Measurements from ENCODE around the gene CARD10.

The CARD10 gene

GRCh38 chr22:37492428-37493344 lies 26.5 kb downstream of the CARD10 start:
- peak; percentile 84 for DNase-seq (ENCODE audit: low spot score)
- in situ Hi-C loops (cut with MboI; ENCODE audit: low pct_unique_long_range_greater_than_20kb, low sequenced_read_pairs, unreplicated experiment) = no loop called here
- peak; percentile 60 for TF ChIP-seq CTCF (IDR thresholded peaks at IDR 0.05; ENCODE audit: extremely low read depth, insufficient read depth, missing control alignments)

GRCh38 chr22:37491559-37492427 lies 27.4 kb downstream of the CARD10 start:
- no peak for TF ChIP-seq CTCF (IDR thresholded peaks at IDR 0.05; ENCODE audit: extremely low read depth, insufficient read depth, missing control alignments)
- DNase-seq (ENCODE audit: low spot score) = no peak
- in situ Hi-C loops (cut with MboI; ENCODE audit: low pct_unique_long_range_greater_than_20kb, low sequenced_read_pairs, unreplicated experiment) = no loop called here

- TF ChIP-seq CTCF (IDR thresholded peaks at IDR 0.05; ENCODE audit: extremely low read depth, insufficient read depth, missing control alignments) = no peak
- DNase-seq (ENCODE audit: low spot score) = no peak
- in situ Hi-C loops (cut with MboI; ENCODE audit: low pct_unique_long_range_greater_than_20kb, low sequenced_read_pairs, unreplicated experiment) = no loop called here
Observed at GRCh38 chr22:37491106-37491505, 28.1 kb downstream of the CARD10 start.

GRCh38 chr22:37489983-37490382 lies 29.2 kb downstream of the CARD10 start:
- TF ChIP-seq CTCF (IDR thresholded peaks at IDR 0.05; ENCODE audit: extremely low read depth, insufficient read depth, missing control alignments) = no peak
- in situ Hi-C loops (cut with MboI; ENCODE audit: low pct_unique_long_range_greater_than_20kb, low sequenced_read_pairs, unreplicated experiment) = no loop called here
- no peak for DNase-seq (ENCODE audit: low spot score)

- TF ChIP-seq CTCF (IDR thresholded peaks at IDR 0.05; ENCODE audit: extremely low read depth, insufficient read depth, missing control alignments) = no peak
- no peak for DNase-seq (ENCODE audit: low spot score)
- in situ Hi-C loops (cut with MboI; ENCODE audit: low pct_unique_long_range_greater_than_20kb, low sequenced_read_pairs, unreplicated experiment) = no loop called here
Observed at GRCh38 chr22:37488337-37489135, 30.7 kb downstream of the CARD10 start.

GRCh38 chr22:37487571-37487970 lies 31.6 kb downstream of the CARD10 start:
- in situ Hi-C loops (cut with MboI; ENCODE audit: low pct_unique_long_range_greater_than_20kb, low sequenced_read_pairs, unreplicated experiment) = no loop called here
- DNase-seq (ENCODE audit: low spot score) = no peak
- TF ChIP-seq CTCF (IDR thresholded peaks at IDR 0.05; ENCODE audit: extremely low read depth, insufficient read depth, missing control alignments) = no peak

All from GM13977 (cell line).